Activated B cell treated with CpG ODN at 0.5 μM for 24 hours (primary cell): ENCODE measurements around the gene KMT2E. TPM values are rescaled to one million over a fixed set of nuclear protein-coding genes. Genes with fewer than 3 reads are reported as not detected.

ENCODE experiments used
- ATAC-seq: fragments of 200-7000 bp; cut with Tn5 transposase; one replicate; pipeline ENCODE4 v1.10.0; 2021; ENCODE audit warnings: low read depth, mild to moderate bottlenecking, moderate library complexity
- CTCF ChIA-PET: fragments of 350-600 bp; sonication (Branson Sonifier 250); formaldehyde crosslinking; loops from one replicate; lab custom pipeline; 2021; ENCODE audit warnings: antibody characterized with exemption; lab: Charles Lee
- POLR2A ChIA-PET: fragments of 350-600 bp; sonication (Branson Sonifier 250); formaldehyde crosslinking; loops from one replicate; lab custom pipeline; 2021; ENCODE audit warnings: antibody characterized with exemption; lab: Charles Lee
- DNase-seq: peaks from one replicate; pipeline ENCODE4 v3.0.0; 2022
- H3K27ac Mint-ChIP-seq: one replicate; pipeline ENCODE4 v1.8.0; 2020; ENCODE audit warnings: mixed read lengths
- H3K27me3 Mint-ChIP-seq: one replicate; pipeline ENCODE4 v1.8.0; 2021; ENCODE audit warnings: mixed read lengths
- H3K36me3 Mint-ChIP-seq: one replicate; pipeline ENCODE4 v1.8.0; 2021; ENCODE audit warnings: low read depth, mixed read lengths
- H3K4me1 Mint-ChIP-seq: one replicate; pipeline ENCODE4 v1.8.0; 2021; ENCODE audit warnings: mixed read lengths
- H3K4me3 Mint-ChIP-seq: one replicate; pipeline ENCODE4 v1.8.0; 2020; ENCODE audit warnings: mild to moderate bottlenecking, mixed read lengths
- H3K9me3 Mint-ChIP-seq: one replicate; pipeline ENCODE4 v1.8.0; 2020; ENCODE audit warnings: mixed read lengths
- intact Hi-C: fragments of 100-400 bp; cut with micrococcal nuclease; formaldehyde crosslinking; loops from one replicate; pipeline ENCODE4 v1.15.1; 2024
- total RNA-seq: library from RNA; stranded (reverse); gene quantifications from 2 replicates; pipeline ENCODE4 v1.2.3, GENCODE V29; 2022
- TF ChIP-seq, protein P1 (sequence below): fragments of 200-600 bp; IDR thresholded peaks from one replicate; pipeline ENCODE4 v1.8.0; 2022; ENCODE audit warnings: antibody characterized with exemption, mild to moderate bottlenecking

Gene KMT2E
- total RNA-seq, 1 donor from 2014 or later, result 183 TPM

GRCh38 chr7:105118612-105119600, 104.9 kb downstream of the KMT2E start:
- CTCF ChIA-PET, result no interaction called here
- Mint-ChIP-seq H3K4me1 (peaks cover 18% of the 10 kb centered on the region), H3K27ac (peak overlapping the region; percentile 76), H3K4me3 (no peak overlapping the region), H3K27me3 (no peaks in the 10 kb centered on the region), H3K9me3 (no peaks in the 10 kb centered on the region), H3K36me3 (peaks cover 77% of the 10 kb centered on the region)
- POLR2A ChIA-PET, result no interaction called here
- DNase-seq (no peak), ATAC-seq (peak; percentile 60)
- TF ChIP-seq, protein P1, sequence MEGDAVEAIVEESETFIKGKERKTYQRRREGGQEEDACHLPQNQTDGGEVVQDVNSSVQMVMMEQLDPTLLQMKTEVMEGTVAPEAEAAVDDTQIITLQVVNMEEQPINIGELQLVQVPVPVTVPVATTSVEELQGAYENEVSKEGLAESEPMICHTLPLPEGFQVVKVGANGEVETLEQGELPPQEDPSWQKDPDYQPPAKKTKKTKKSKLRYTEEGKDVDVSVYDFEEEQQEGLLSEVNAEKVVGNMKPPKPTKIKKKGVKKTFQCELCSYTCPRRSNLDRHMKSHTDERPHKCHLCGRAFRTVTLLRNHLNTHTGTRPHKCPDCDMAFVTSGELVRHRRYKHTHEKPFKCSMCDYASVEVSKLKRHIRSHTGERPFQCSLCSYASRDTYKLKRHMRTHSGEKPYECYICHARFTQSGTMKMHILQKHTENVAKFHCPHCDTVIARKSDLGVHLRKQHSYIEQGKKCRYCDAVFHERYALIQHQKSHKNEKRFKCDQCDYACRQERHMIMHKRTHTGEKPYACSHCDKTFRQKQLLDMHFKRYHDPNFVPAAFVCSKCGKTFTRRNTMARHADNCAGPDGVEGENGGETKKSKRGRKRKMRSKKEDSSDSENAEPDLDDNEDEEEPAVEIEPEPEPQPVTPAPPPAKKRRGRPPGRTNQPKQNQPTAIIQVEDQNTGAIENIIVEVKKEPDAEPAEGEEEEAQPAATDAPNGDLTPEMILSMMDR, result no peak
- intact Hi-C loops, result no loop called here

- POLR2A ChIA-PET, result no interaction called here
- intact Hi-C loops, result no loop called here
These were observed 108.6 kb downstream of the KMT2E start for GRCh38 chr7:105122619-105123018.

GRCh38 chr7:105125745-105126144, 111.7 kb downstream of the KMT2E start:
- ChIA-PET CTCF (no interaction called here), POLR2A (interaction anchor here (0.6 kb wide), 1 partner anchor 22 kb away, joined by 10 read pairs; no protein-coding TSS in a partner anchor)
- no peak overlapping the region for H3K27ac Mint-ChIP-seq
- DNase-seq (no peak), ATAC-seq (no peak)
- H3K4me1 Mint-ChIP-seq, result peaks cover 5% of the 10 kb centered on the region
- H3K27me3 Mint-ChIP-seq, result no peaks in the 10 kb centered on the region
- peaks cover 72% of the 10 kb centered on the region for H3K36me3 Mint-ChIP-seq
- no peaks in the 10 kb centered on the region for H3K9me3 Mint-ChIP-seq
- H3K4me3 Mint-ChIP-seq, result no peak overlapping the region
- intact Hi-C loops, result no loop called here
- TF ChIP-seq, protein P1, result no peak

More at GRCh38 chr7:105122619-105123018, 108.6 kb downstream of the KMT2E start:
- H3K27me3 Mint-ChIP-seq, result no peaks in the 10 kb centered on the region
- peaks cover 74% of the 10 kb centered on the region for H3K36me3 Mint-ChIP-seq
- H3K9me3 Mint-ChIP-seq, result no peaks in the 10 kb centered on the region
- no peak for DNase-seq
- CTCF ChIA-PET, result no interaction called here
- TF ChIP-seq, protein P1, result no peak
- no peak for ATAC-seq
- H3K27ac Mint-ChIP-seq, result no peak overlapping the region
- no peak overlapping the region for H3K4me3 Mint-ChIP-seq
- peaks cover 23% of the 10 kb centered on the region for H3K4me1 Mint-ChIP-seq

- Mint-ChIP-seq H3K27me3 (no peaks in the 10 kb centered on the region), H3K4me1 (peaks cover 5% of the 10 kb centered on the region), H3K36me3 (peaks cover 70% of the 10 kb centered on the region), H3K9me3 (no peaks in the 10 kb centered on the region), H3K27ac (no peak overlapping the region), H3K4me3 (no peak overlapping the region)
- TF ChIP-seq, protein P1, result no peak
- CTCF ChIA-PET, result no interaction called here
- DNase-seq (no peak), ATAC-seq (no peak)
- POLR2A ChIA-PET, result interaction anchor here (0.6 kb wide), 1 partner anchor 23 kb away, joined by 10 read pairs; no protein-coding TSS in a partner anchor
- intact Hi-C loops, result no loop called here
These were observed 112.5 kb downstream of the KMT2E start for GRCh38 chr7:105126436-105126975.

DNA sequence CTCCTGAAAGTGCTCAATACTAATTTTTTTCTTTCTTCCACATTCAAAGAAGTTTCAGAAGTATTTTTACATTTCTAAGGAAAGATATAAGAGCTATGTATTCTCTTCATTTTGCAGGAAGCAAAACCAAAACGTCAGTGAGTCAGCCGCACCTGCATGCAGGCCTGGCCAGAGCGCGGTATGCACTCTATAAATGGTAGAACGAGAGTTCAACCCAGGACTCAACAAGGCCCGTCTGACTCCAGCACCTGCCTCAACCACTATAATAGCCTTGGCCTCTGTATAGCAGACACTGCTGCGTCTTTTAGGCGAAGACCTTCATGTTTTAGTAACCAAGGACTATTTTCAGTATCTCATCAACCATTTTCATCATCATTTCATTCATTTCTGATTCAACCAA, 113.2 kb downstream of the KMT2E start:
- TF ChIP-seq, protein P1, result no peak
- H3K9me3 Mint-ChIP-seq, result no peaks in the 10 kb centered on the region
- H3K27me3 Mint-ChIP-seq, result no peaks in the 10 kb centered on the region
- DNase-seq, result no peak
- H3K36me3 Mint-ChIP-seq, result peaks cover 73% of the 10 kb centered on the region
- H3K4me3 Mint-ChIP-seq, result no peak overlapping the region
- ChIA-PET POLR2A (no interaction called here), CTCF (no interaction called here)
- H3K27ac Mint-ChIP-seq, result no peak overlapping the region
- no peak for ATAC-seq
- intact Hi-C loops, result no loop called here
- peaks cover 5% of the 10 kb centered on the region for H3K4me1 Mint-ChIP-seq
